Astrocyte (in vitro differentiated cells and primary cell): ENCODE results near the gene DDX59. TPM values are rescaled to one million over a fixed set of nuclear protein-coding genes. Genes with fewer than 3 reads are reported as not detected.

Experiments
- DNase-seq: peaks from one replicate; pipeline ENCODE4 v3.0.0-alpha.2; 2010; ENCODE audit warnings: low read depth
- FAIRE-seq: peaks from 2 replicates; lab custom pipeline; 2011; peaks lifted over from hg19 to GRCh38; lab: Jason Lieb, UNC
- H2AFZ ChIP-seq: 2 replicates; pipeline ENCODE4 v1.6.0; 2012; ENCODE audit warnings: low read depth, low read length, inconsistent platforms
- H3K27ac ChIP-seq: 2 replicates; pipeline ENCODE4 v1.5.1; 2011; ENCODE audit warnings: low read depth, low read length, inconsistent platforms
- H3K27me3 ChIP-seq: 2 replicates; pipeline ENCODE4 v1.6.0; 2011; ENCODE audit warnings: low read length, inconsistent platforms; ENCODE audit not compliant: insufficient read depth
- H3K36me3 ChIP-seq: 2 replicates; pipeline ENCODE4 v1.5.1; 2011; ENCODE audit warnings: low read length, inconsistent platforms; ENCODE audit not compliant: insufficient read depth
- H3K4me1 ChIP-seq: 2 replicates; pipeline ENCODE4 v1.5.1; 2011; ENCODE audit warnings: low read length, inconsistent platforms; ENCODE audit not compliant: insufficient read depth
- H3K4me2 ChIP-seq: 2 replicates; pipeline ENCODE4 v1.6.0; 2012; ENCODE audit warnings: low read length, inconsistent platforms
- H3K4me3 ChIP-seq: 2 replicates; pipeline ENCODE4 v1.5.1; 2011; ENCODE audit warnings: low read depth, mild to moderate bottlenecking, low read length, inconsistent platforms; ENCODE audit not compliant: insufficient read depth
- H3K79me2 ChIP-seq: 2 replicates; pipeline ENCODE4 v1.6.0; 2012; ENCODE audit warnings: mild to moderate bottlenecking, low read length, inconsistent platforms; ENCODE audit not compliant: insufficient read depth
- H3K9ac ChIP-seq: 2 replicates; pipeline ENCODE4 v1.6.0; 2012; ENCODE audit warnings: mild to moderate bottlenecking, low read length, inconsistent platforms
- H3K9me3 ChIP-seq: 2 replicates; pipeline ENCODE4 v1.5.1; 2012; ENCODE audit warnings: low read depth, mild to moderate bottlenecking, low read length, inconsistent platforms; ENCODE audit not compliant: insufficient read depth
- H4K20me1 ChIP-seq: 2 replicates; pipeline ENCODE4 v1.6.0; 2012; ENCODE audit warnings: low read length, inconsistent platforms; ENCODE audit not compliant: insufficient read depth
- H3K27ac Mint-ChIP-seq: one replicate; pipeline ENCODE4 v1.8.0; 2021; ENCODE audit warnings: mild to moderate bottlenecking, mixed read lengths; ENCODE audit not compliant: unreplicated experiment
- H3K27me3 Mint-ChIP-seq: one replicate; pipeline ENCODE4 v1.8.0; 2021; ENCODE audit warnings: low read depth, mixed read lengths; ENCODE audit not compliant: unreplicated experiment
- H3K36me3 Mint-ChIP-seq: one replicate; pipeline ENCODE4 v1.8.0; 2021; ENCODE audit warnings: low read depth, mixed read lengths; ENCODE audit not compliant: unreplicated experiment
- H3K4me1 Mint-ChIP-seq: one replicate; pipeline ENCODE4 v1.8.0; 2021; ENCODE audit warnings: low read depth, mixed read lengths; ENCODE audit not compliant: unreplicated experiment
- H3K4me3 Mint-ChIP-seq: one replicate; pipeline ENCODE4 v1.8.0; 2021; ENCODE audit warnings: mild to moderate bottlenecking, moderate library complexity, mixed read lengths; ENCODE audit not compliant: unreplicated experiment
- H3K9me3 Mint-ChIP-seq: one replicate; pipeline ENCODE4 v1.8.0; 2021; ENCODE audit warnings: mild to moderate bottlenecking, mixed read lengths; ENCODE audit not compliant: unreplicated experiment
- CTCF ChIP-seq: IDR thresholded peaks from 2 replicates; pipeline ENCODE4 v1.5.1; 2011; ENCODE audit warnings: low read depth, mild to moderate bottlenecking, inconsistent platforms, low read length, moderate library complexity; ENCODE audit not compliant: insufficient read depth
- EZH2 ChIP-seq: IDR thresholded peaks from 2 replicates; pipeline ENCODE4 v1.6.1; 2012; ENCODE audit warnings: mild to moderate bottlenecking, low read length, inconsistent platforms; ENCODE audit not compliant: insufficient read depth
- total RNA-seq: library from RNA; stranded (reverse); gene quantifications from 2 replicates; pipeline ENCODE4 v1.2.1, GENCODE V29; 2021

DDX59 gene
- total RNA-seq, 1 donor from 2014 or later, result 12.6 TPM

- H3K4me3 Mint-ChIP-seq, result no peak overlapping the region
- Histone ChIP-seq H3K9me3 (no peaks in the 10 kb centered on the region), H3K27ac (no peak overlapping the region), H3K4me1 (no peaks in the 10 kb centered on the region), H3K79me2 (no peaks in the 10 kb centered on the region), H3K27me3 (no peaks in the 10 kb centered on the region), H3K4me3 (no peak overlapping the region), H2AFZ (no peak overlapping the region), H3K36me3 (no peaks in the 10 kb centered on the region), H3K9ac (no peak overlapping the region), H4K20me1 (no peaks in the 10 kb centered on the region), H3K4me2 (no peak overlapping the region)
- FAIRE-seq (no peak), DNase-seq (no peak)
- H3K36me3 Mint-ChIP-seq, result no peaks in the 10 kb centered on the region
- no peaks in the 10 kb centered on the region for H3K27me3 Mint-ChIP-seq
- no peaks in the 10 kb centered on the region for H3K9me3 Mint-ChIP-seq
- H3K4me1 Mint-ChIP-seq, result no peaks in the 10 kb centered on the region
- no peak for TF ChIP-seq EZH2
- H3K27ac Mint-ChIP-seq, result no peak overlapping the region
These were observed 30.2 kb upstream of the DDX59 start for GRCh38 chr1:200699871-200700270.

DNA sequence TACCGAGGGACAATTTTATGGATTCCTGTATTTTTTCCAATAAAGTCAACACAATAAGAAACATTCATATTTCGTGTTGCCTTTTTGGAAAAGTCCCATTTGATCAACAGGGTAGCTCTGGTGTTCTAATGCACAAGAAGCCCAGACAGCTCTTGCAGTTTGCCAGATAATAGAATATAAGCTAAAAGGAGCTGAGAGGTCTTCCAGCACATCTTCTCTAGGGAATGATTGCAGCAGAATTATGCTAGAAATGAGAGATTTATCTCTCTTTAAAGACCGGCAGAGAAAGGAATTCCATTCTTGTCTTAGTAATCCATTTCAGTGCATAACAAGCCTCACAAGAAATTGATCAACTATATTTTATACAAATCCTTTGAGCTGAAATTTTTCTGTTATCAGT, 25.0 kb upstream of the DDX59 start:
- Mint-ChIP-seq H3K4me1 (no peaks in the 10 kb centered on the region), H3K9me3 (no peaks in the 10 kb centered on the region), H3K27me3 (no peaks in the 10 kb centered on the region), H3K27ac (no peak overlapping the region), H3K4me3 (no peak overlapping the region), H3K36me3 (no peaks in the 10 kb centered on the region)
- FAIRE-seq, result no peak
- no peaks in the 10 kb centered on the region for H3K79me2 ChIP-seq
- no peaks in the 10 kb centered on the region for H3K36me3 ChIP-seq
- no peaks in the 10 kb centered on the region for H4K20me1 ChIP-seq
- H3K9ac ChIP-seq, result no peak overlapping the region
- no peaks in the 10 kb centered on the region for H3K9me3 ChIP-seq
- no peak for DNase-seq
- TF ChIP-seq EZH2 (no peak), CTCF (no peak)
- no peaks in the 10 kb centered on the region for H3K4me1 ChIP-seq
- no peak overlapping the region for H3K27ac ChIP-seq
- H3K4me3 ChIP-seq, result no peak overlapping the region
- H3K4me2 ChIP-seq, result no peak overlapping the region
- no peak overlapping the region for H2AFZ ChIP-seq
- no peaks in the 10 kb centered on the region for H3K27me3 ChIP-seq

GRCh38 chr1:200693327-200693726, 23.6 kb upstream of the DDX59 start:
- Histone ChIP-seq H3K4me1 (no peaks in the 10 kb centered on the region), H2AFZ (no peak overlapping the region), H3K27me3 (no peaks in the 10 kb centered on the region), H3K9me3 (no peaks in the 10 kb centered on the region), H3K4me2 (no peak overlapping the region), H4K20me1 (no peaks in the 10 kb centered on the region), H3K79me2 (no peaks in the 10 kb centered on the region), H3K4me3 (no peak overlapping the region), H3K27ac (no peak overlapping the region), H3K36me3 (no peaks in the 10 kb centered on the region), H3K9ac (no peak overlapping the region)
- Mint-ChIP-seq H3K4me3 (no peak overlapping the region), H3K9me3 (no peaks in the 10 kb centered on the region), H3K4me1 (no peaks in the 10 kb centered on the region), H3K36me3 (no peaks in the 10 kb centered on the region), H3K27me3 (no peaks in the 10 kb centered on the region), H3K27ac (no peak overlapping the region)
- no peak for TF ChIP-seq CTCF
- TF ChIP-seq EZH2, result no peak
- no peak for DNase-seq
- no peak for FAIRE-seq
